AG10803 (cell line): ENCODE measurements around the gene EVA1C.
"Not testable (repeated sequence)": the region's sequence is repeated elsewhere in the genome, so short reads cannot be mapped to it uniquely, and the experiment has no call there.

Experiments used
- DNase-seq: peaks from one replicate; pipeline ENCODE4 v3.0.0; 2010; ENCODE audit warnings: low read depth
- H3K4me3 ChIP-seq: 2 replicates; pipeline ENCODE4 v1.5.1; 2011; ENCODE audit warnings: mild to moderate bottlenecking, low read length, control low read depth
- CTCF ChIP-seq: conservative IDR thresholded peaks from 2 replicates; pipeline ENCODE4 v1.5.1; 2011; ENCODE audit warnings: mild to moderate bottlenecking, low read length, control low read depth, inconsistent platforms

EVA1C gene

GRCh38 chr21:32484706-32485380 is 72.3 kb downstream of the EVA1C start:
- TF ChIP-seq CTCF, result no peak
- no peak overlapping the region for H3K4me3 ChIP-seq
- DNase-seq, result no peak

GRCh38 chr21:32492376-32492775 is 79.9 kb downstream of the EVA1C start:
- TF ChIP-seq CTCF, result no peak
- no peak for DNase-seq
- no peak overlapping the region for H3K4me3 ChIP-seq

GRCh38 chr21:32494934-32495709 is 82.6 kb downstream of the EVA1C start:
- DNase-seq, result peak; percentile 64

GRCh38 chr21:32496568-32496967 is 84.1 kb downstream of the EVA1C start:
- H3K4me3 ChIP-seq, result no peak overlapping the region
- TF ChIP-seq CTCF, result no peak
- DNase-seq, result no peak

More at GRCh38 chr21:32494934-32495709, 82.6 kb downstream of the EVA1C start:
- TF ChIP-seq CTCF, result no peak
- no peak overlapping the region for H3K4me3 ChIP-seq

GRCh38 chr21:32499249-32500055 is 86.9 kb downstream of the EVA1C start:
- TF ChIP-seq CTCF, result 0 out of 2 replicates have a peak, but pooled peaks have one; percentile 3
- no peak overlapping the region for H3K4me3 ChIP-seq
- DNase-seq, result peak; percentile 56

GRCh38 chr21:32503641-32504040 is 91.1 kb downstream of the EVA1C start:
- not testable (repeated sequence) for H3K4me3 ChIP-seq, DNase-seq

GRCh38 chr21:32505767-32506166 is 93.3 kb downstream of the EVA1C start:
- H3K4me3 ChIP-seq, DNase-seq: not testable (repeated sequence)

- not testable (repeated sequence) for H3K4me3 ChIP-seq, DNase-seq
These were observed 94.0 kb downstream of the EVA1C start for GRCh38 chr21:32506411-32506965.
